MM.1S (cell line): ENCODE results near the gene PNLIPRP1.

ENCODE experiments used
- DNase-seq: peaks from one replicate; pipeline ENCODE4 v3.0.0-alpha.2; 2015
- H2AFZ ChIP-seq: fragments of 300-600 bp; sonication (generic); 2 replicates; pipeline ENCODE4 v1.6.0; 2016; ENCODE audit warnings: antibody characterized with exemption, low read length
- H3F3A ChIP-seq: fragments of 300-600 bp; sonication (generic); 2 replicates; pipeline ENCODE4 v1.6.1; 2016; ENCODE audit warnings: mild to moderate bottlenecking, antibody characterized with exemption, low read length, moderate library complexity, mixed read lengths; ENCODE audit not compliant: insufficient read depth
- H3K27ac ChIP-seq: fragments of 300-600 bp; sonication (generic); 2 replicates; pipeline ENCODE4 v1.5.1; 2016; ENCODE audit warnings: mild to moderate bottlenecking, low read length
- H3K27me3 ChIP-seq: fragments of 300-600 bp; sonication (generic); replicated peaks from 2 replicates; pipeline ENCODE4 v1.6.0; 2016; ENCODE audit warnings: low read length; ENCODE audit not compliant: insufficient read depth
- H3K36me3 ChIP-seq: fragments of 300-600 bp; sonication (generic); replicated peaks from 2 replicates; pipeline ENCODE4 v1.6.1; 2016; ENCODE audit warnings: mild to moderate bottlenecking, low read length, mixed read lengths; ENCODE audit not compliant: insufficient read depth
- H3K4me1 ChIP-seq: fragments of 300-600 bp; sonication (generic); 2 replicates; pipeline ENCODE4 v1.6.1; 2016; ENCODE audit warnings: low read length, mixed read lengths
- H3K4me2 ChIP-seq: fragments of 300-600 bp; sonication (generic); 2 replicates; pipeline ENCODE4 v1.6.0; 2016; ENCODE audit warnings: low read depth, low read length
- H3K4me3 ChIP-seq: fragments of 300-600 bp; sonication (generic); 2 replicates; pipeline ENCODE4 v1.5.1; 2016; ENCODE audit warnings: low read length, mixed read lengths
- H3K79me2 ChIP-seq: fragments of 300-600 bp; sonication (generic); 2 replicates; pipeline ENCODE4 v1.6.1; 2016; ENCODE audit warnings: mixed run types, low read length, mixed read lengths
- H3K9ac ChIP-seq: fragments of 300-600 bp; sonication (generic); 2 replicates; pipeline ENCODE4 v1.6.1; 2016; ENCODE audit warnings: low read length, mixed read lengths
- H3K9me2 ChIP-seq: fragments of 300-600 bp; sonication (generic); replicated peaks from 2 replicates; pipeline ENCODE4 v1.6.1; 2016; ENCODE audit warnings: mild to moderate bottlenecking, low read length, mixed read lengths; ENCODE audit not compliant: insufficient read depth
- H3K9me3 ChIP-seq: fragments of 300-600 bp; sonication (generic); replicated peaks from 2 replicates; pipeline ENCODE4 v1.6.1; 2016; ENCODE audit warnings: mild to moderate bottlenecking, low read length, mixed read lengths; ENCODE audit not compliant: insufficient read depth
- H4K20me1 ChIP-seq: fragments of 300-600 bp; sonication (generic); 2 replicates; pipeline ENCODE4 v1.6.1; 2016; ENCODE audit warnings: mild to moderate bottlenecking, low read length, moderate library complexity, mixed read lengths; ENCODE audit not compliant: insufficient read depth
- EZH2 ChIP-seq: fragments of 300-600 bp; sonication (generic); optimal IDR thresholded peaks from 2 replicates; pipeline ENCODE3; 2017; ENCODE audit warnings: low read depth, mild to moderate bottlenecking, antibody characterized with exemption, low read length, mixed read lengths
- EZH2phosphoT487 ChIP-seq: fragments of 300-600 bp; sonication (generic); IDR thresholded peaks from 2 replicates; pipeline ENCODE4 v1.6.1; 2018; ENCODE audit warnings: antibody characterized with exemption, low read length
- TF ChIP-seq, protein P1 (sequence below): fragments of 300-600 bp; sonication (generic); IDR thresholded peaks from 2 replicates; pipeline ENCODE4 v1.5.1; 2016; ENCODE audit warnings: antibody characterized with exemption, low read length, mixed read lengths

Gene PNLIPRP1

DNA sequence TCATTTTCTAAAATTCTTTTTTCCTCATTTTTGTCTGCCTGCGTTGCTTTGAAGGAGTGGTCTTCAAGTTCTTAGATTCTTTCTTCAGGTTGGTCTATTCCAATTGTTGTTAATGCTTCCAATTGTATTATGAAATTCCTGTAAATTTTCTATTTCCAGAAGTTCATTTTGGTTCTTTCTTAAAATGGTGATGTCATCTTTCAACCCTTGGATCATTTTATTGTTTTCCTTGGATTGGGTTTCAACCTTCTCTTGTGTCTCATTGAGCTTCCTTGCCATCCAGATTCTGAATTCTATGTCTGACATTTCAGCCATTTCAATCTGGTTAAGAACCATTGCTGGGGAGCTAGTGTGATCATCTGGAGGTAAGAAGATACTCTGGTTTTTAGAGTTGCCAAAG lies 63.1 kb downstream of the PNLIPRP1 start:
- Histone ChIP-seq H3K79me2 (no peaks in the 10 kb centered on the region), H3K4me3 (no peak overlapping the region), H3K9me2 (no peaks in the 10 kb centered on the region), H3K4me1 (no peaks in the 10 kb centered on the region), H3K36me3 (no peaks in the 10 kb centered on the region), H4K20me1 (no peaks in the 10 kb centered on the region), H3K27me3 (no peaks in the 10 kb centered on the region), H3K9me3 (no peaks in the 10 kb centered on the region), H2AFZ (no peak overlapping the region), H3K4me2 (no peak overlapping the region), H3K27ac (no peak overlapping the region), H3F3A (no peaks in the 10 kb centered on the region), H3K9ac (no peak overlapping the region)
- no peak for DNase-seq
- no peak for TF ChIP-seq EZH2phosphoT487

DNA sequence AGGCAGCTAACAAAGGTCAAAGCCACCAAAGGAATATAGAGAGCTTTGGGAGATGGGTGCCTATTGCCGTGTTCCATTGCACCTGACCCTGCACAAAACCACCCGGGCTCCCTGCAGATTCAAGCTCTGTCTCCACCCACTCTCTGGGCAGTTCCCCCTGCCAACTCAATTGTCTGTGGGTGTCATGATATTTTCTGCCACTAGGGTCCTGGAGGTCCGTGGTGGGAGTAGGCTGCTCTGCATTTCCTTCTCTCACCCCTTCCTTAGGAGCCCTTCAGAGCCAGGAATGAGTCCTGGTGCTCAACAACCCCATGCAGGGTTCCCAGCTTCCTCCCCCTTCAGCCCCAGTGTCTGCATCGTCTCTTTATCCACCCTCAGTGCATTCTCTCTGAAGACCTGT lies 64.1 kb downstream of the PNLIPRP1 start:
- Histone ChIP-seq H3K27me3 (no peaks in the 10 kb centered on the region), H3K4me3 (no peak overlapping the region), H4K20me1 (no peaks in the 10 kb centered on the region), H3K4me1 (no peaks in the 10 kb centered on the region), H3K36me3 (no peaks in the 10 kb centered on the region), H3K9me3 (no peaks in the 10 kb centered on the region), H3F3A (no peaks in the 10 kb centered on the region), H3K79me2 (no peaks in the 10 kb centered on the region), H3K9me2 (no peaks in the 10 kb centered on the region), H2AFZ (no peak overlapping the region), H3K9ac (no peak overlapping the region), H3K4me2 (no peak overlapping the region), H3K27ac (no peak overlapping the region)
- no peak for DNase-seq
- no peak for TF ChIP-seq EZH2phosphoT487
- TF ChIP-seq, protein P1, sequence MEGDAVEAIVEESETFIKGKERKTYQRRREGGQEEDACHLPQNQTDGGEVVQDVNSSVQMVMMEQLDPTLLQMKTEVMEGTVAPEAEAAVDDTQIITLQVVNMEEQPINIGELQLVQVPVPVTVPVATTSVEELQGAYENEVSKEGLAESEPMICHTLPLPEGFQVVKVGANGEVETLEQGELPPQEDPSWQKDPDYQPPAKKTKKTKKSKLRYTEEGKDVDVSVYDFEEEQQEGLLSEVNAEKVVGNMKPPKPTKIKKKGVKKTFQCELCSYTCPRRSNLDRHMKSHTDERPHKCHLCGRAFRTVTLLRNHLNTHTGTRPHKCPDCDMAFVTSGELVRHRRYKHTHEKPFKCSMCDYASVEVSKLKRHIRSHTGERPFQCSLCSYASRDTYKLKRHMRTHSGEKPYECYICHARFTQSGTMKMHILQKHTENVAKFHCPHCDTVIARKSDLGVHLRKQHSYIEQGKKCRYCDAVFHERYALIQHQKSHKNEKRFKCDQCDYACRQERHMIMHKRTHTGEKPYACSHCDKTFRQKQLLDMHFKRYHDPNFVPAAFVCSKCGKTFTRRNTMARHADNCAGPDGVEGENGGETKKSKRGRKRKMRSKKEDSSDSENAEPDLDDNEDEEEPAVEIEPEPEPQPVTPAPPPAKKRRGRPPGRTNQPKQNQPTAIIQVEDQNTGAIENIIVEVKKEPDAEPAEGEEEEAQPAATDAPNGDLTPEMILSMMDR = peak; percentile 27; the same call in 1 of the 2 replicates

DNA sequence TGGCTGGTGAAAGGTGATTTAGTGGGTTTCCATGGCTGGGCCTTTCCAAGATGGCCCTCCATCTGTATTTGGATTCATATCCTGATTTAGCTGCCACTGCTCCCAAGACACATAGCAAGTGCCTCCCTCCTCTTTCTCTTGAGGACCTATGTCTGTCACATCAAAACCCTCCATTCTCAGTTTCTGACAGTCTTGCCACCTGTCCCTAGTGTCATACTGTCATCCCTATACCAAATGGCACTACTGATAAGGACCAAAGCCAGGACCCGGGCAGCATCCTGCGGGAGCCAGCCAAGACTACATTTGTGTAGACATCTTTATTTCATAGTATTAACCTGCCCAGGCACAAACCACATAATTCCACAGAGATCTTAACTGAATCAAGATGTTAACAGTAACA lies 64.8 kb downstream of the PNLIPRP1 start:
- no peak for DNase-seq
- no peak overlapping the region for H3K4me3 ChIP-seq
- no peak overlapping the region for H3K9ac ChIP-seq
- no peak overlapping the region for H3K27ac ChIP-seq
- no peaks in the 10 kb centered on the region for H3K36me3 ChIP-seq
- no peak overlapping the region for H3K4me2 ChIP-seq
- no peak overlapping the region for H2AFZ ChIP-seq
- no peak for TF ChIP-seq EZH2
- TF ChIP-seq, protein P1 = no peak
- no peak for TF ChIP-seq EZH2phosphoT487
- H3F3A ChIP-seq = no peaks in the 10 kb centered on the region
- H3K4me1 ChIP-seq = no peaks in the 10 kb centered on the region
- no peaks in the 10 kb centered on the region for H3K9me2 ChIP-seq
- no peaks in the 10 kb centered on the region for H3K27me3 ChIP-seq
- no peaks in the 10 kb centered on the region for H4K20me1 ChIP-seq
- H3K79me2 ChIP-seq = no peaks in the 10 kb centered on the region
- no peaks in the 10 kb centered on the region for H3K9me3 ChIP-seq

DNA sequence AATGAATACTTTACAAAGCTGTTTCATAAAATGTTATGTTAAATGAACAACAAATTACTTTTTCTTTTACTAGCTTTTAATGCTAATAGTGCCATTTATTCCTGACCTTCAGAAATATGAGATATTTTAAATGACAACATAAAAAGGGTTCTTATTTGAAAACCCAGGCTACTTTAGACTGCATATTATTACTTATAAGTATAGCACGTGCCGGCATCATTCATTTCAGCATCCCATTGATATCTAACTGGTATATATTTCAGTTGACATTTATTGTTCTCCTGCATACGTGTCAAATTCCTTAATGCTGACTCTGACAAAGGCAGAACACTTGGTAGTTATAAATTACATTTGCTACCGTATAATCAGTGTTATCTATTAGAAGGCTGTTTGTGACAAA lies 65.3 kb downstream of the PNLIPRP1 start:
- DNase-seq = no peak
- TF ChIP-seq EZH2 (no peak), EZH2phosphoT487 (no peak)
- TF ChIP-seq, protein P1 = no peak
- Histone ChIP-seq H2AFZ (no peak overlapping the region), H3K27me3 (no peaks in the 10 kb centered on the region), H3K9me2 (no peaks in the 10 kb centered on the region), H3F3A (no peaks in the 10 kb centered on the region), H3K9ac (no peak overlapping the region), H3K4me3 (no peak overlapping the region), H3K9me3 (no peaks in the 10 kb centered on the region), H3K27ac (no peak overlapping the region), H3K4me2 (no peak overlapping the region), H3K4me1 (no peaks in the 10 kb centered on the region), H4K20me1 (no peaks in the 10 kb centered on the region), H3K36me3 (no peaks in the 10 kb centered on the region), H3K79me2 (no peaks in the 10 kb centered on the region)
